SW 1271 (cell line): ENCODE data around the gene ALPG.
"Not testable (repeated sequence)": the region's sequence is repeated elsewhere in the genome, so short reads cannot be mapped to it uniquely, and the experiment has no call there.

Source experiments
- DNase-seq, 2 experiments: peaks; one replicate each; lab custom pipeline; 2025; lab: John Stamatoyannopoulos, UW

ALPG gene

DNA sequence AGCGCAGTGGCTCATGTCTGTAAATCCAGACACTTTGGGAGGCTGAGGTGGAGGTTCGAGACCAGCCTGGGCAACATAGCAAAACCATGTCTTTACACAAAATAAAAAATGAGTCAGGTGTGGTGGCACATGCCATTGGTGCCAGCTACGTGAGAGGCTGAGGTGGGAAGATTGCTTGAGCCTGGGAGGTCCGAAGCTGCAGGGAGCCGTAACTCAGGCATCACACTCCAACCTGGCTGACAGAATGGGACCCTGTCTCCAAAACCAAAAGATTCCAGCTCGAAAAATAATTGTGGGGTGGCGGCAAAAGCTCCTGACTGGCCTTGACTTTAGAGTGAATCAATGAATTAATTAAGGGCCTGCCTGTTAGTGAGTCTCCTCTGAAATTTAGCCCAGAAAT, 29.3 kb upstream of the ALPG start:
- DNase-seq, result no peak

- no peak for DNase-seq
Observed at GRCh38 chr2:232377841-232378734, 28.6 kb upstream of the ALPG start.

GRCh38 chr2:232378735-232379151, 27.9 kb upstream of the ALPG start, which contains the start of gene ALPP:
Gene ALPP, plus strand, starts transcription at chr2:232378751. Its CDS starts 52 bp downstream, at chr2:232378803.
- not testable (repeated sequence) for DNase-seq

DNA sequence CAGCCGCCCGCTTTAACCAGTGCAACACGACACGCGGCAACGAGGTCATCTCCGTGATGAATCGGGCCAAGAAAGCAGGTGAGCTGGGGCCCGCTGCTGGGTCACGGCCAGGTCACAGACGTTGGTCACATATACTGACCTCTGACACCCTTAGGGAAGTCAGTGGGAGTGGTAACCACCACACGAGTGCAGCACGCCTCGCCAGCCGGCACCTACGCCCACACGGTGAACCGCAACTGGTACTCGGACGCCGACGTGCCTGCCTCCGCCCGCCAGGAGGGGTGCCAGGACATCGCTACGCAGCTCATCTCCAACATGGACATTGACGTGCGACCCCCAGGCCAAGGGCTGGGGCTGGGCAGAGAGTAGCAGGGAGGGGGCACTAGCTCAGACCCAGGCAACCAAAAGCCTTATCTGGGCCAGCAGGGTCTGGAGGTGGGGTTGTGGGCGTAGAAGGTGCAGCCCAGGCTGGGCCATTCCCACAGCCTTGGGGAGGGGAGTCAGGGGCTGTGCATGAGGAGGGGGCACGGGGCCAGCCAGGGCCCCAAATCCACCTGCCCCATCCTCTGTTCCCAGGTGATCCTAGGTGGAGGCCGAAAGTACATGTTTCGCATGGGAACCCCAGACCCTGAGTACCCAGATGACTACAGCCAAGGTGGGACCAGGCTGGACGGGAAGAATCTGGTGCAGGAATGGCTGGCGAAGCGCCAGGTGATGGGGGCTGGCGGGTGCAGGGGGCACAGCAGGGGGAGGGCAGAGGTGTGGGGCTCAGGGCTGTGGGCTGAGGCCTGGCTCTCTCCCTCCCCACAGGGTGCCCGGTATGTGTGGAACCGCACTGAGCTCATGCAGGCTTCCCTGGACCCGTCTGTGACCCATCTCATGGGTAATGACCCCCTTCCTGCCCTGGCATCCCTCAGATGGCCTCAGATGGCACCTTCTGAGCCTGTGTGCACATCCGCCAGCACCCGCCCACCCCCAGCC, 26.7 kb upstream of the ALPG start:
- DNase-seq, result not testable (repeated sequence)

DNA sequence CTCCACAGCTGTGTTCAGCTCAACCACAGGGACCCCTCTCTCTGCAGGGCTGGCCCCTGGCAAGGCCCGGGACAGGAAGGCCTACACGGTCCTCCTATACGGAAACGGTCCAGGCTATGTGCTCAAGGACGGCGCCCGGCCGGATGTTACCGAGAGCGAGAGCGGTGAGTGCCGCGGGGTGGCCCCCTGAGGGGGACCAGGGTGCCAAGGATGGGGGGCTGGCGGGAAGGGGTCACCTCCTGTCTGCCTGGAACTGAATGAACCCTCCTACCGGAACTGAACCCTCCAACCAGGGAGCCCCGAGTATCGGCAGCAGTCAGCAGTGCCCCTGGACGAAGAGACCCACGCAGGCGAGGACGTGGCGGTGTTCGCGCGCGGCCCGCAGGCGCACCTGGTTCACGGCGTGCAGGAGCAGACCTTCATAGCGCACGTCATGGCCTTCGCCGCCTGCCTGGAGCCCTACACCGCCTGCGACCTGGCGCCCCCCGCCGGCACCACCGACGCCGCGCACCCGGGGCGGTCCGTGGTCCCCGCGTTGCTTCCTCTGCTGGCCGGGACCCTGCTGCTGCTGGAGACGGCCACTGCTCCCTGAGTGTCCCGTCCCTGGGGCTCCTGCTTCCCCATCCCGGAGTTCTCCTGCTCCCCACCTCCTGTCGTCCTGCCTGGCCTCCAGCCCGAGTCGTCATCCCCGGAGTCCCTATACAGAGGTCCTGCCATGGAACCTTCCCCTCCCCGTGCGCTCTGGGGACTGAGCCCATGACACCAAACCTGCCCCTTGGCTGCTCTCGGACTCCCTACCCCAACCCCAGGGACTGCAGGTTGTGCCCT, 25.2 kb upstream of the ALPG start:
- DNase-seq, result not testable (repeated sequence)

GRCh38 chr2:232382331-232383225, 24.1 kb upstream of the ALPG start:
- no peak for DNase-seq

DNA sequence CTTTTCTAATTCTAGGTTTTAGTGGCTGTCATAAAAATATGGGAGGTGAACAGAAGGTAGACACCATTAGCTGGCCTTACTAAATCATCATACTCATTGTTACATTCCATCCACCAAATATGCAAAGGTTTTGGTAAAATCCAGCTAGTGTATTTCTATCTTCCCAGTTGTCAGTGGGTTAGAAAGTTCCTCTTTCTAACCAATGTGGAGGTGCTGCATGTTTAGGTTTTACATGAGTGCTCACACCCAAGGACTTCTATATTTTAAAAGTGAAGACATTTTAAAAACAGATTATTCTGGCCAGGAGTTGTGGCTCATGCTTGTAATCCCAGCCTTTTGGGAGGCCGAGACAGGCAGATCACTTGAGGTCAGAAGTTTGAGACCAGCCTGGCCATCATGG, 22.2 kb upstream of the ALPG start:
- no peak for DNase-seq

GRCh38 chr2:232385058-232385457, 21.6 kb upstream of the ALPG start:
- DNase-seq, result not testable (repeated sequence)

DNA sequence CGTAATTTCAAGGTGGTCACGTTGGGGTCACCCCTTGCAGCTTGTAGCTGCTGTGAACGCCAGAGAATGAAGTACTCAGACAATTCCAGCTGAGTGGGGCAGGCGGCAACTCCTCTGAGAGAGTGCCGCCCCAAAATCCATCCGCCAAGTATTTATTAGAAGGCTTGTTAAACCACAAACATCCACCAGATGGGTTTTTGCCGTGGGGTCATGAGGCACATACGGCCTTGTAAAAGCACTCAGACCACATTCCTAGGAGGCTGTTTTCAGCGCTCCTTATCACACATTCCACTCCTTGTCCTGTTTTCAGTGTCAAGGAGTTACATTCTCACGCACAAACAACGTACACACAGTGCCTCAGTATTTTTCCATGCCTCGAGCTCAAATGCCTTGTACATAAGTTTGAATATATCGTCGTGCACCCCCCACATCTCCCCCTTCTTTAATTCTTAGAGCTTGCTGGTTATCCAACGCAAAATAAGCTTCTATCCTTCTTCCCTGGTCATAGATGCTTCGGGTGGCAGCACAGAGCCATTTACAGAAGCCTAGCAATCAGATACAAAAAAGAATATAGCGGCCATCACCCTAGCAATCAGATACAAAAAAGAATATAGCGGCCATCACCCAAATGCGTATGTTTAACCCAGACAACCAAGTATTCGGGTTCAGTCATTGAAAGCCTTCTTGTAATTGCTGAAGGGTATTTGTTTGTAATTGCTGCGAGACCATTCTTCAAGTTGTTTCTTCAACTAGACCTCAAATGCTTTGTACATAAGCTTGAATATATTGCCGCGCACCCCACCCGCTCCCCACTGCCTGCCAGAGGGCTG, 20.8 kb upstream of the ALPG start:
- peak in 1 of 2 experiments; percentile 36 for DNase-seq

- DNase-seq, result no peak
Observed at GRCh38 chr2:232386490-232386739, 20.2 kb upstream of the ALPG start.

DNA sequence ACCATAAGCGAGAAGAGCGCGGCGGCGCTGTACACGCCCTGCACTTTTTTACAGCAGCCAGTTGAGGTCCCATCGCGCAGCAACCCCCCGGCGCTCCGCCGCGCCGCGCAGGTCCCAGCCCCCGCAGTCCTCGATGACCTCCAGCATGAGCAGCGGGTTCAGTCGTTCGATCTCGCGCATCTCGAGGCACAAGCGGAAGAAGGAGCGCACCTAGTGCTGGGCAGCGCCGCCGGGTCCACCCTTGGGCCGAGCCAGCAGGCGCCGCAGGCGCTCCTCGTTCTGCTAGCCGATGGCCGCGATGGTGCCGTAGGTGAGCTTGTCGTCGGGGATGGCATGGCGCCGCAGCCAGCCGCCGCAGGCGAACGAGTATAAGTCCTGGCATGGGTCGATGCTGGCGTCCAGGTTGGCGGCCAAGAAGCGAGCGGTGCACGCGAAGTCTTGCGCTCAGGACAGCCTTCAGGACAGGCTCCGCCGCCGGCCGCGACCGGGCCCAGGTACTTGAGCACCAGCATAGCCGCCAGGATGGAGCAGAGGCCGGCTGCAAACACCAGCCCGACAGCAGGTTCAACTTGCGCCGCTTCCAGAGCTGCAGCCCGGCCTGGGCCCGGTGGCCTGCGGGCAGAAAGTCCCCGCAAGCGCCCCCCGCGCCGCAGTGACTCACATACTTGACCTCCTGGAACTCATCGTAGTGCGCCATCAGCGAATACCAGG, 19.7 kb upstream of the ALPG start:
- no peak for DNase-seq

GRCh38 chr2:232387451-232388171, 19.0 kb upstream of the ALPG start:
- DNase-seq, result no peak

GRCh38 chr2:232388324-232388891, 18.2 kb upstream of the ALPG start:
- no peak for DNase-seq

- no peak for DNase-seq
Observed at GRCh38 chr2:232389327-232389726, 17.3 kb upstream of the ALPG start.

DNA sequence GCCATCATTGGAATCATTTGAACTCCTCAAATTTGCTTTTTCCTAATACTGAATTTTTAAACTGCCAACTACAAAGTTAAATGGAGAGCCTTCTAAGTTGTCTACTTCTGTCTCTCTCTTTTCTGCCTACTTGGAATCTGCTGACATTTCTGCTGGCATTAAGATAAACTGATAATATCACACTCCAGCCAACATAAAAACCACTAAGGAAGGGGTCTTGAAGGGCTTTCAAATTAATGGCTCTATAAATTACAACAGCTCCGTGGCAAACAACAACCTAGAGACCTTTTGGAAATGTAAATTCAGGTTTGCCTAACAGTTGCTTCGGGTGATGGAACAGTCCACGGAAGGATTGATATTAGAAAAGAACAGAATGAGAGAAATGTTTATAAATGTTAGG, 16.0 kb upstream of the ALPG start:
- no peak for DNase-seq

DNA sequence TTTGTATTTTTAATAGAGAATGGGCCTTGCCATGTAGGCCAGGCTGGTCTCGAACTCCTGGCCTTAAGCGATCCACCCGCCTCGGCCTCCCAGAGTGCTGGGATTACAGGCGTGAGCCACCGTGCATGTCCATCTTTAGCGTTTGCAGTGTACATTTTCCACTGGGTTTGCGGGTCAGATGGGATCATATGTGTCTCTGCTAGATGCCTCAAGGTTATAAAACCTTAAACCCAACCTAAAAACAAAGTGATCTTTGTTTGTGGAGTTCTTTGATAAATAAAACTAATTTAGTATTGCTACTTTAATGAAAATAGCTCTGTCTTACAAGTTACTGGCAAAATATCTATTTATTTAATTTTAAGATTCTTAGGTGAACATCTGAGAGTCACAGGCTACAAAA, 13.1 kb upstream of the ALPG start:
- DNase-seq, result no peak

- not testable (repeated sequence) for DNase-seq
Observed at GRCh38 chr2:232394431-232394830, 12.2 kb upstream of the ALPG start.

- DNase-seq, result no peak
Observed at GRCh38 chr2:232395586-232395985, 11.1 kb upstream of the ALPG start.
